Measurements from ENCODE around the gene SMCHD1. TPM values are rescaled to one million over a fixed set of nuclear protein-coding genes. Genes with fewer than 3 reads are reported as not detected.
"Not testable (repeated sequence)": the region's sequence is repeated elsewhere in the genome, so short reads cannot be mapped to it uniquely, and the experiment has no call there.

Gene SMCHD1
- total RNA-seq, 2 donors from 2014 or later: 36.5 to 43.3 TPM

DNA sequence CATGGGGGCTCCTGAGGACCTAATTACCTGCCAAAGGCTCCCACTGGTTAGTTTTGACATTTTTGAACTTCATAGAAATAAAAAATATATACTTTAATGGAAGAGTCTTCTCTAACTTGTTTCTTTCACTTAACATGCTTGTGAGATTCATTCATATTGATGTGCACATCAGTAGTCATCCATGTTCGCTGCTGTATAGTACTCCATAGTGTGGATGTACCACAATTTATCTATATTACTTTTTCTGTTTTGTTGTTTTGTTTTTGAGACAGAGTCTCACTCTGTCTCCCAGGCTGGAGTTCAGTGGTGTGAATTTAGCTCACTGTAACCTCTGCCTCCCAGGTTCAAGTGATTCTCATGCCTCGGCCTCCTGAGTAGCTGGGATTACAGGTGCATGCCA is 168.4 kb downstream of the SMCHD1 start:
- no peaks in the 10 kb centered on the region for H3K27me3 ChIP-seq
- H3K36me3 ChIP-seq: no peaks in the 10 kb centered on the region
- DNase-seq: no peak
- no peak overlapping the region for H3K9ac ChIP-seq (ENCODE audit: low read depth in 2 of 2, low read length in 2 of 2)
- TF ChIP-seq, protein P1, sequence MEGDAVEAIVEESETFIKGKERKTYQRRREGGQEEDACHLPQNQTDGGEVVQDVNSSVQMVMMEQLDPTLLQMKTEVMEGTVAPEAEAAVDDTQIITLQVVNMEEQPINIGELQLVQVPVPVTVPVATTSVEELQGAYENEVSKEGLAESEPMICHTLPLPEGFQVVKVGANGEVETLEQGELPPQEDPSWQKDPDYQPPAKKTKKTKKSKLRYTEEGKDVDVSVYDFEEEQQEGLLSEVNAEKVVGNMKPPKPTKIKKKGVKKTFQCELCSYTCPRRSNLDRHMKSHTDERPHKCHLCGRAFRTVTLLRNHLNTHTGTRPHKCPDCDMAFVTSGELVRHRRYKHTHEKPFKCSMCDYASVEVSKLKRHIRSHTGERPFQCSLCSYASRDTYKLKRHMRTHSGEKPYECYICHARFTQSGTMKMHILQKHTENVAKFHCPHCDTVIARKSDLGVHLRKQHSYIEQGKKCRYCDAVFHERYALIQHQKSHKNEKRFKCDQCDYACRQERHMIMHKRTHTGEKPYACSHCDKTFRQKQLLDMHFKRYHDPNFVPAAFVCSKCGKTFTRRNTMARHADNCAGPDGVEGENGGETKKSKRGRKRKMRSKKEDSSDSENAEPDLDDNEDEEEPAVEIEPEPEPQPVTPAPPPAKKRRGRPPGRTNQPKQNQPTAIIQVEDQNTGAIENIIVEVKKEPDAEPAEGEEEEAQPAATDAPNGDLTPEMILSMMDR (IDR thresholded peaks at IDR 0.05): no peak
- no peaks in the 10 kb centered on the region for H3K9me3 ChIP-seq
- H3K4me3 ChIP-seq: no peak overlapping the region
- H3K4me1 ChIP-seq: no peaks in the 10 kb centered on the region
- intact Hi-C loops (cut with DNase I): no loop called here
- H3K27ac ChIP-seq: no peak overlapping the region

DNA sequence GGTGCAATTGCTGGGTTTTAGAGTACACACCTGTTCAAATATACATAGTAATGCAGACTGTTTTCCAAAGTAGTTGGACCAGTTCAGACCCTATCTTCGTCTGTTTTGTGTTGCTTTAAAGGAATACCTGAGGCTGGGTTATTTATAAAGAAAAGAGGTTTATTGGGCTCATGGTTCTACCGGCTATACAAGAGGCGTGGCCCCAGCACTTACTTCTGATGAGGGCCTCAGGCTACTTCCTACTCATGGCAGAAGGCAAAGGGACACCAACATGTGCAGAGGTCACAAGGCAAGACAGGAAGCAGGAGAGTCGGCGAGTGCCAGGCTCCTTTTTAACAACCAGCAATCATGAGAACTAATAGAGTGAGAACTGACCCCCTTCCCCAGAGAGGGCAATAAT is 169.3 kb downstream of the SMCHD1 start:
- TF ChIP-seq, protein P1 (IDR thresholded peaks at IDR 0.05): no peak
- Histone ChIP-seq H3K4me1 (no peaks in the 10 kb centered on the region), H3K4me3 (no peak overlapping the region), H3K9ac (ENCODE audit: low read depth in 2 of 2, low read length in 2 of 2) (no peak overlapping the region), H3K9me3 (no peaks in the 10 kb centered on the region), H3K27ac (no peak overlapping the region), H3K36me3 (no peaks in the 10 kb centered on the region), H3K27me3 (no peaks in the 10 kb centered on the region)
- intact Hi-C loops (cut with DNase I): no loop called here
- no peak for DNase-seq

DNA sequence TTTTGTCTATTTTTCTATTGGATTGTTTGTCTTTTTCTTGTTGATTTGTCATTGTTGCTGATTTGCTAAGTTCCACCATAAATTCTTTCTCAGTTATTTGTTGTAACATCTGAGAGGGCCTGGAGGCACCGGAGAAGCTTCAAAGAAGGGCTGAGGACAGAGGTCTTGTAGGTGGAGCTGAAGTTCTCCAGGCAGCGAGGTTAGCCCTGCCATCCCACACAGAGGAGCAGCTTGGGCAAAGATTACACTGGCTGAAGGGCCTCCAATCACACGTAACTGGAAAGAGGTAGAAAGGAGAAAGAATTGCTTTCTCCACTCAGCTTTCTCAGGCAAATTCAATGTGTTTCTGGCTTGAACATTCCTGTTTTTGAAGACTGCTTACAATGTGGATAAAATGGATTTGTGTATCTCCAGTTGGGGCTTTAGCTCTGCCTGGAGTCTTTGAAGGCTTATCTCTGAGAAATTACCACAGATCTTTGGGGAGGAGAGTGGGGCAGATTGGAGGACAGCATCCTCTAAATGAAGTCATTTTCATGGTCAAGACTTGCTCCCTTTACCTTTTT is 170.2 kb downstream of the SMCHD1 start:
- Histone ChIP-seq H3K9ac (ENCODE audit: low read depth in 2 of 2, low read length in 2 of 2) (no peak overlapping the region), H3K27me3 (no peaks in the 10 kb centered on the region), H3K4me3 (no peak overlapping the region), H3K4me1 (no peaks in the 10 kb centered on the region), H3K27ac (no peak overlapping the region), H3K36me3 (no peaks in the 10 kb centered on the region), H3K9me3 (no peaks in the 10 kb centered on the region)
- TF ChIP-seq, protein P1 (IDR thresholded peaks at IDR 0.05): no peak
- no peak for DNase-seq
- intact Hi-C loops (cut with DNase I): no loop called here

DNA sequence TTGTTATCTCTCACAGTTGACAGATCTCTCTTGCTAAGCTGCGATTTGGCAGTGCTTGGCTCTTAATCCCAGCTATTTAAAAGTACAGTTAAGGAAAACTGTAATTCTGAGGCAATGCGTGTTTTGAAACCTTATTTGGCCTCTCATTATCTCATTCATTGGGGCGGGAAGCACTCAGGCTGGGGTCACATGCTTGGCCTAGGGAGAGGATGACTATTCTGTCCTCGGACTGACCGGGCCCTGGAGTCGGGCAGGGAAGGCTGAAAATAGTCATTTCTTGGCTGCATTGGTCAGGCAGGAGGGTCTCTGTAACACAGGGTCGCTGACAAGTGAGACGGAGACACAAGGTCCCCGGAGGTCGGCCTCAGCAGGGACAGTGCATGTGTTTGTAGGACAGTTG is 171.1 kb downstream of the SMCHD1 start:
- Histone ChIP-seq H3K4me1 (no peaks in the 10 kb centered on the region), H3K36me3 (no peaks in the 10 kb centered on the region), H3K4me3 (no peak overlapping the region), H3K9me3 (no peaks in the 10 kb centered on the region), H3K27me3 (no peaks in the 10 kb centered on the region), H3K9ac (ENCODE audit: low read depth in 2 of 2, low read length in 2 of 2) (no peak overlapping the region), H3K27ac (no peak overlapping the region)
- intact Hi-C loops (cut with DNase I): no loop called here
- DNase-seq: no peak
- TF ChIP-seq, protein P1 (IDR thresholded peaks at IDR 0.05): no peak

DNA sequence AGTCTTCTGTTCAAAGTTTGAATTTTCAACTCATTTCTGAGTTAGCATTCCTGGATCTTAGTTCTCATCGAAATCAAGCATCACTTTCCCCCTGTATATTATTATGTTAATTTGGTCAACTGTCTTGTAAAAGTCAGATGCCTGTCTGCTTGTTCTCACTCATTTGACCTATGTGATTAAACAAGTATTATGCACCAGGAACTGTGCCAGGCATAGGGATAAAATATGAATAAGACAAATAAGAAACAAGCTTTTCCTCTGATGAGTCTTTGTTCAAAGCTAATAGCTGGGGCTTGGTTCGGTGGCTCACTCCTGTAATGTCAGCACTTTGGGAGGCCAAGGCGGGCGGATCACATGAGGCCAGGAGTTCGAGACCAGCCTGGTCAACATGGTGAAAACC is 171.5 kb downstream of the SMCHD1 start:
- no peaks in the 10 kb centered on the region for H3K27me3 ChIP-seq
- H3K27ac ChIP-seq: no peak overlapping the region
- no peak for DNase-seq
- no peaks in the 10 kb centered on the region for H3K4me1 ChIP-seq
- H3K4me3 ChIP-seq: no peak overlapping the region
- TF ChIP-seq, protein P1 (IDR thresholded peaks at IDR 0.05): no peak
- no peak overlapping the region for H3K9ac ChIP-seq (ENCODE audit: low read depth in 2 of 2, low read length in 2 of 2)
- intact Hi-C loops (cut with DNase I): no loop called here
- no peaks in the 10 kb centered on the region for H3K9me3 ChIP-seq
- H3K36me3 ChIP-seq: no peaks in the 10 kb centered on the region

DNA sequence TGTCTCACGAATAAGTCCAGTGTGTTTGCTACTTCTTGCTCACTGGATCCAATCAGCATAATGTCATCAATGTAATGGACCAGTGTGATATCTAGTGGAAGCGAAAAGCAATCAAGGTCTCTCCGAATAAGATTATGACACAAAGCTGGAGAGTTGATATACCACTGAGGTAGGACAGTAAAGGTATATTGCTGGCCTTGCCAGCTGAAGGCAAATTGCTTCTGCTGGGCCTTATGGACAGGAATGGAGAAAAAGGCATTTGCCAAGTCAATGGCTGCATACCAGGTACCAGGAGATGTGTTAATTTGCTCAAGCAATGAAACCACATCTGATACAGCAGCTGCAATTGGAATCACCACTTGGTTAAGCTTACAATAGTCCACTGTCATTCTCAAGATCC is 180.6 kb downstream of the SMCHD1 start:
- H3K4me3 ChIP-seq; DNase-seq; H3K4me1 ChIP-seq; H3K9ac ChIP-seq (ENCODE audit: low read depth in 2 of 2, low read length in 2 of 2); intact Hi-C loops (cut with DNase I); H3K27me3 ChIP-seq; H3K27ac ChIP-seq; H3K9me3 ChIP-seq; H3K36me3 ChIP-seq: not testable (repeated sequence)

DNA sequence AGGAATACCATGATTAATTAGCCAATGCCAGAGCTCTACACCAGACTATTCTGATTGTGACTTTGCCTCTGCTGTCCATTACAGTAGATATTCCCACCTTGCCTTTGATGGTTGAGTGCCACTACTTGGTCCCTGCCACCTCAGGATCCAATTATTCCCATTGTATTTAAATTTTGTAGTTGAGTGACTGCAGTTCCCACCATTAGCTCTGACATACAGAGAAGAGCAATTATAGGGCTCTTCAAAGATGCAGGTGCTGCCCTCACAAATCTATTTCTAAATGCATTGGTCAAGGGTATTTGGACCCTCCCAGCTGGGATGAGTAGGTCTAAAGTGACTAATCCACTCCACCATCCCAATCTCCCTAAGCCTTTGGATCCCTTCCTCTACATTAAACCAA is 181.8 kb downstream of the SMCHD1 start:
- H3K4me1 ChIP-seq; H3K27me3 ChIP-seq; H3K9ac ChIP-seq (ENCODE audit: low read depth in 2 of 2, low read length in 2 of 2); DNase-seq; H3K27ac ChIP-seq; H3K36me3 ChIP-seq; intact Hi-C loops (cut with DNase I); H3K4me3 ChIP-seq; H3K9me3 ChIP-seq: not testable (repeated sequence)

All from colonic mucosa (tissue), 4 donors.